HK-2 (cell line): ENCODE measurements around the gene TCL1B.

Source experiments
- DNase-seq: peaks from one replicate; pipeline ENCODE4 v3.0.0-alpha.2; 2018; ENCODE audit not compliant: unreplicated experiment

Gene TCL1B

DNA sequence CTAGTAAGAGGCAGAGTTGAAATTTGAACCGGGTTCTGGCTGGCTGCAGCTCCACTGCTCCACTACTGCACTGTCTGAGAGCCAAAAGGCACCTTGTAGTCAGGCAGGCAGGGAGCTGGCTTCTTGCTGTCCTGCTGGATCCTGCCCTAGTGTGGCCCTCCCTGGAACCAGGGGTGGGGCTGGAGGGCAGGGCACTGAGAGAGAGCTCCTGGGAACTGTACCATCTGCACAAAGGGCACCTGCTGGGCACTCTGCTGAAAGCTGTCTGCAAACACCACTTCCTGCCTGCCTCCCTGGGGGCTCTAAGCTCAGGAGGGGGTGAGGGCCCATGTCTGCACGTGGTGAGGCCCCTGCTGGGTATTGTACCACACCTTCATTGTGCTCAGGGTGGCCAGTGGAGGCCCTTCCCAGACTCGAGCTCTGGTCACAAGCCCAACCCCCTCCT, 19.0 kb upstream of the TCL1B start:
- no peak for DNase-seq

DNA sequence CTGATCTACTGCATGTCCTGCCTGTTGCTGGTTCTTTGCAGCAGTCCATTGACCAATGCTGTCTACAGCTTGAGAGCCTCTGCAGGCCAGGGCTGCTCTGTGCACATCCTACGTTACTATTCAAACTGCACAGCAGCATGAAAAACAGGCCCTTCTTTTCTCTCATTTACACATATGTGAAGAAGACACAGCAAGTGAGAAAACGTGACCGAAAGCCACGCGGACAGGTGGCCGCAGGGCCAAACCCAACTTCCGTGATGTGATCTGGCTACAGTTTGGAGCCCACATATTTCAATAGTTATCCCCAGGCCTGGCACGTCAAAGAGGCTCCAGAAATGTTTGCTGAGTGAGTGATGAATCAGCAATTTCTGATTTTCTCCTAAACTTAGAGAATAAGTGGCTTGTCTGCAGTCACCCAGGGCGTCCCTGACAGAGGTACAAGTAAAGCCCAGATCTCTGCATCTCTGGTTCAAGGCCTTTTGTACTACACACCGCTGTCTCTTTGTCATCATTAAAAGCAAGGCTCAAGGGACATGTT, 17.9 kb upstream of the TCL1B start:
- no peak for DNase-seq

- no peak for DNase-seq
These were observed 11.6 kb upstream of the TCL1B start for GRCh38 chr14:95674613-95675012.

GRCh38 chr14:95675486-95675885, 10.7 kb upstream of the TCL1B start:
- DNase-seq = no peak

GRCh38 chr14:95677179-95677835, 8.9 kb upstream of the TCL1B start:
- no peak for DNase-seq

- no peak for DNase-seq
These were observed 6.9 kb upstream of the TCL1B start for GRCh38 chr14:95679148-95679815.

DNA sequence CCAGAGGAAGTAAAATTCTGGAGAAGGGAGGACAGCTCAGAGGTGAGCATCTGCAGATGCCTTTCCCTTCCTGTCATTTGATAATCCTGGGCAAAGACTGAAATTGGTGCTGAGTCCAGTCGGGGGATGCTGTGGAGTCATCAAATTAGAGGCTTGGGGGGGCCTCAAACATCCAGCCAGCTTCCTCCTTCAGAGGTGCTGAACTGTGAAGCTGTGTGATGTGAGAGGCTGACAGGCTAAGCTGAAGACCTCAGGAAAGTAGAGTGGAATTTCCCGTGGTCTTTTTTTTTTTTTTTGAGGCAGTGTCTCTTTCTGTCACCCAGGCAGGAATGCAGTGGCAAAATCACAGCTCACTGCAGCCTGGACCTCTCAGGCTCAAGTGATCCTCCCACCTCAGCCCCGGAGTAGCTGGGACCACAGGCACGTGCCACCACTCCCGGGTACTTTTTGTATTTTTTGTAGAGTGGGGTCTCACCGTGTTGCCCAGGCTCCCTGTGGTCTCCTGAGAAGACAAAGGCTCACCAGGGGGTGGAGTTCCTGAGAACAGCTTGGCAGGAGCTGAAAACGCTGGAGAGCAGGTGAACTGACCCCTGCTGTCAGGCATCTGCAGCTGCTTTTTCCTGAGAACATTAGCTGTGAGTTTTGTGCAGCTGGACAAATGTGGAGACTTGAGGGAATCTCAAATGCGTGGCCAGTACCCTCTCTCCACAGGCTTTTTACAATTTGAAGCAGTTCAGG, 6.1 kb upstream of the TCL1B start:
- DNase-seq = no peak

GRCh38 chr14:95681153-95681552, 5.1 kb upstream of the TCL1B start:
- DNase-seq = no peak

DNA sequence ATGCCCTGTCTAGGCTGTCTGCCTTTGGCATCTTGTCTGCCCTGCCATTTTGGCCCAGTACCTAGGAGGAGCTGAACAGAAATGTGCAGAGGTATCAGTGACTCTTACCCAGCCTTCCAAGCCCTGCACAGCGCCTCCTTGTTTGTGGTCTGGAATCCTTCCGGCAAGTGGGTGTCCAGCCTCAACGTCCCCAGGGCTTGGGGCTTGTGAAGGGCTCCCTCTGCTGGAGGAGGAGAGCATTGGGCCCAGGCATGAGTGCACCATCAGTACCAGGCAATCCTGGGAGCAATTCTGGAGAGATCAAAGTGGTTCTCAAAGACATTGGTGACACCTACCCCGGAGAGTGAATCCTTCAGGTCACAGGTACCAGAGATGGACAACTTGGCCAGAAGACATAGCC, 2.4 kb upstream of the TCL1B start:
- DNase-seq = peak; percentile 7

DNA sequence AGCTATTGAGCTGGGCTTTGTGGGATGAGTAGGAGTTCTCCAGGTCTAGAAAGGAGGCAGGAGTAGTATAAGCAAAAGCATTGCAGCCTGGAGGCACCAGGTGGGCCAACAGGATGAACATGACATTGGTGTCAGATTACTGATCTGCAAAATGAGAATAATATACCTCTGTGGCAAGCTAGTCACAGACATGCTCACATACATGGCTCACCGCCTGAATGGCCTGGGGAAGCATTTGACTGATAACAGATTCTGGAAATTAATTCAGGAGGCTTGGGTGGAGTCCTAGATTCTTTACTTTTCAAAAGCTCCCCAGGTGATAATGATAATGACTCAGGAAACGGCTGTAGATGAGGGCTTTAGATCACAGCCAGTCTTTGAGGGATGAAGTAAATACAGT, 709 bp downstream of the TCL1B start:
- DNase-seq = no peak

- no peak for DNase-seq
These were observed 3.2 kb downstream of the TCL1B start for GRCh38 chr14:95689441-95689840.

DNA sequence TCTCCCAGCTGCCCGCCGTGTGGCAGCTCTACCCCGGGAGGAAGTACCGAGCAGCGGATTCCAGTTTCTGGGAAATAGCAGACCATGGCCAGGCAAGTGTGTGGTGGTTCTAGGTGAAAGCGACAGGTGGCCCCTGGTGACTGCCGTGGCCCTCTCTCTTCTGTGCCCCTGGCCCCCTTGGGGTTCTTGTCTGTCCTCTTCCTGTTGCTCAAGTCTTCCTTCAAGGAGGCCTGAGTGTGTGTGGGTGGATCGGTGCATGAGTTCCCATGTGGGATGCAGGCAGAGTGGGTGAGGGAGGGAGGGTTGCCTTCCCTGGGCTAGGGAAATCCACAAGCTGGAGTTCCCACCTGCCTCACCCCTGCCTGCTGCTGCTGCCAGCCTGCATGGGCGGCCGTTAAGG, 4.6 kb downstream of the TCL1B start:
- no peak for DNase-seq

DNA sequence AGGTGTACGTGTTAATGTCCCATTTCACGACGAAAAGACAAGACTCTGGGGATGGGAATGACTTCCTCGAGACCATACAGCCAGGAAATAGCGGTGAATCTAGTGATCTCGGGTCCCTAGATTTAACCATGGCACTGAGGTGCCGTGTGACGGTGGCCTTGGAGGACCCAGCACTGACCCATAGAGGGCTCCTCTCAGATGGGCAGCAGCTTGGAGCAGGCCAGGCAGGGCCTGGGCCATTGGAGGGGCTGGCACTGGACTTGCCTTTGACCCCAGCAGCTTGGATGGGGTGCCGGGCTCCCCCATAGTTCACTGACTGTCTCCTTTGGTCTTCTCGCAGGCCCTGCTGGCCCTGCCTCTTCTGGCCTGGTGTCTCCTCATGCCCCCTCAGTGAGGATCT, 5.4 kb downstream of the TCL1B start:
- DNase-seq = no peak

GRCh38 chr14:95692109-95692508, 5.9 kb downstream of the TCL1B start:
- DNase-seq = no peak

DNA sequence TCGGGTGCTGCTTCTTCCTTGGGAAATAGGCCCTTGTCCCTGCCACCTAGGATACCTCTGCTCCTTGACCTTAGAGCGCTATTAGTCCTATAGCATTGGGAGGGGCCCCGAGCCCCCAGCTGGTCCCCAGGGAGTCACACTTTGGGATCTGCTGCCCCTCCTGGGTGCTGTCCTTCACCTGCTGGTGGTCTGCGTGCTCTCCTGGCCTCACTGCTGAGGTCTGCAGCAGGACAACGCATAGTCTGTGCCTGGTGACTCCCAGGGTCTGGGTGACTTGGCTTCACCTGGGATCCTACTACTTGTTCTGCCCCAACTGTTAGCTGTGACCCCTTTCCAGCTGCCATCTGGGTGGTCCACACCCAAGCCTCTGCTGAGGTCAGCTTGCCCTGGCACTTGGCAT, 8.8 kb downstream of the TCL1B start:
- DNase-seq = no peak

DNA sequence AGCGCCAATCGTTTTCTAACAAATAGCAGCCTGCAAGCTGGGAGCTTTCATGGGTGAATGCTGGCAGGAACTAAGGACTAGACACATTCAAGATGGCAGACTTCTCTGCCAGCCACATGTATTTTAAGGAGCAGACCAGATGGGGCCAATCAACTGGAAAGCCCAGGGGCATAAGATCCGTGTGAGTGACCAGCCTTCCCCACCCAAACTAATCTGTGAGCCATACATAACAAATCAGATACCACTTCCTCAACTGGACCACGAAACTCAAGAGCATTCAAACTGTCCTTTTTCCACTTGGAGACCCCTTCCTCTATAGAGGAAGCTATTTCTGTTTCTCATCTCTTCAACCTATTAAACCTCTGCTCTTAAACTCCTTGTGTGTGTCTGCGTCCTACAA, 9.7 kb downstream of the TCL1B start:
- DNase-seq = no peak

GRCh38 chr14:95696741-95697140, 10.5 kb downstream of the TCL1B start:
- DNase-seq = no peak

- no peak for DNase-seq
These were observed 11.5 kb downstream of the TCL1B start for GRCh38 chr14:95697764-95698163.

DNA sequence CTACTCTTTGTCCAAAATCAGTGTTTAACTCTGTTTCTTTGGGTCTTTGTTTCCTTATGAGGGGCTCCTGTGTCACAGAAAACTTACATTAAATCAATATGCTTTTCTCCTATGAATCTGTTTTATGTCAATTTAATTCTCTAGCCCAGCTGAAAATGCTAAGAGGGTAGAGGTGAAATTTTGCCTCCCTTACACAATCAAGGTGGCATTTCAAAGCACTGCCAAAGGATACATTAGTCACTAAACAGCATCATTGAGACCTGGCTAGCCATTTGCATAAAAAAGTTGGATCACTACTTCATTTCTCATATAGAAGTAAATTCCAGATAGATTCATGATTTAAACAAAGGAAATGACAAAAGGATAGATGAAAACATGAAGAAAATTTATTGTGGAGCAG, 12.1 kb downstream of the TCL1B start:
- DNase-seq = no peak

GRCh38 chr14:95699412-95699811, 13.2 kb downstream of the TCL1B start:
- DNase-seq = no peak

- DNase-seq = no peak
These were observed 14.2 kb downstream of the TCL1B start for GRCh38 chr14:95700221-95700976.

DNA sequence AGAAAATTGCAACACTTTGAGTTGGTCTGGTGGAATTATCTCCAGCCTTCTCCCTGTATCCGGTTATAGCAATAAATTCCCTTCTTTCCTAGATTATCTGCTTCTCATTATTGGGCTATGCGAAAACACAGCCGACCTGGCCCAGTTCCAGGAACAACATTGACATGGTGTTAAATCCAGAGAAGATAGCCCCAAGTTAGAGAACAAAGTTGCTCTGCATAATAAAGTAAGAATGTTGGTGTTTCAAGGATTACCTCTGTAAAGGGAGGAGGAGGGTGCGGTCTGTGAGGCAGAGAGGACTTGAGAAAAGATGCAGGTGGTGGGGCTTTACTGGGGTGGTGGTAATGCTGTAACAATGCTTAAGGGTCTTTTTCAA, 15.6 kb downstream of the TCL1B start:
- no peak for DNase-seq
